ENCODE results near the gene CATSPERE.

DNA sequence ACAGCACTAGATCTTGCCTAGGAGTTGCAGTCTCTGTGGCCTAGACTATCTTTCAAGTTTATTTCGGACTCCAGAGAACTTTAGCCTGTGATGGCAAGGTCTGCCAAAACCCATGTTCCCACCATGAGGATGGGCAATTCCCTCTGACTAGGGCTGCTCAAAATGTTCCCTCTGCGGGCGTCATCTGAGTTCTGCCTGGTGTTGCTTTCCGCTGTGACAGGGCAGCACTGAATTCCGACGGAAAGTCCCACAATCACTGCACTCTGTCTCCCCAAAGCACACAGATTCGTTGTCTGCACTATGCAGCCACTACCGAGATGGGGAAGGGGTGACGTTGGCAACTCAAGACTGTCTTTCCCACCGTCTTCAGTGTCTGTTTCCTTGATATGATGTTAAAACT is 75.2 kb downstream of the CATSPERE start:
- TF ChIP-seq, protein P1, sequence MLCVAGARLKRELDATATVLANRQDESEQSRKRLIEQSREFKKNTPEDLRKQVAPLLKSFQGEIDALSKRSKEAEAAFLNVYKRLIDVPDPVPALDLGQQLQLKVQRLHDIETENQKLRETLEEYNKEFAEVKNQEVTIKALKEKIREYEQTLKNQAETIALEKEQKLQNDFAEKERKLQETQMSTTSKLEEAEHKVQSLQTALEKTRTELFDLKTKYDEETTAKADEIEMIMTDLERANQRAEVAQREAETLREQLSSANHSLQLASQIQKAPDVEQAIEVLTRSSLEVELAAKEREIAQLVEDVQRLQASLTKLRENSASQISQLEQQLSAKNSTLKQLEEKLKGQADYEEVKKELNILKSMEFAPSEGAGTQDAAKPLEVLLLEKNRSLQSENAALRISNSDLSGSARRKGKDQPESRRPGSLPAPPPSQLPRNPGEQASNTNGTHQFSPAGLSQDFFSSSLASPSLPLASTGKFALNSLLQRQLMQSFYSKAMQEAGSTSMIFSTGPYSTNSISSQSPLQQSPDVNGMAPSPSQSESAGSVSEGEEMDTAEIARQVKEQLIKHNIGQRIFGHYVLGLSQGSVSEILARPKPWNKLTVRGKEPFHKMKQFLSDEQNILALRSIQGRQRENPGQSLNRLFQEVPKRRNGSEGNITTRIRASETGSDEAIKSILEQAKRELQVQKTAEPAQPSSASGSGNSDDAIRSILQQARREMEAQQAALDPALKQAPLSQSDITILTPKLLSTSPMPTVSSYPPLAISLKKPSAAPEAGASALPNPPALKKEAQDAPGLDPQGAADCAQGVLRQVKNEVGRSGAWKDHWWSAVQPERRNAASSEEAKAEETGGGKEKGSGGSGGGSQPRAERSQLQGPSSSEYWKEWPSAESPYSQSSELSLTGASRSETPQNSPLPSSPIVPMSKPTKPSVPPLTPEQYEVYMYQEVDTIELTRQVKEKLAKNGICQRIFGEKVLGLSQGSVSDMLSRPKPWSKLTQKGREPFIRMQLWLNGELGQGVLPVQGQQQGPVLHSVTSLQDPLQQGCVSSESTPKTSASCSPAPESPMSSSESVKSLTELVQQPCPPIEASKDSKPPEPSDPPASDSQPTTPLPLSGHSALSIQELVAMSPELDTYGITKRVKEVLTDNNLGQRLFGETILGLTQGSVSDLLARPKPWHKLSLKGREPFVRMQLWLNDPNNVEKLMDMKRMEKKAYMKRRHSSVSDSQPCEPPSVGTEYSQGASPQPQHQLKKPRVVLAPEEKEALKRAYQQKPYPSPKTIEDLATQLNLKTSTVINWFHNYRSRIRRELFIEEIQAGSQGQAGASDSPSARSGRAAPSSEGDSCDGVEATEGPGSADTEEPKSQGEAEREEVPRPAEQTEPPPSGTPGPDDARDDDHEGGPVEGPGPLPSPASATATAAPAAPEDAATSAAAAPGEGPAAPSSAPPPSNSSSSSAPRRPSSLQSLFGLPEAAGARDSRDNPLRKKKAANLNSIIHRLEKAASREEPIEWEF (IDR thresholded peaks at IDR 0.05; ENCODE audit: insufficient replicate concordance, low read depth, low read length), result no peak
- TF ChIP-seq EZH2 (IDR thresholded peaks at IDR 0.05; ENCODE audit: borderline replicate concordance, control insufficient read depth, low read depth, low read length) (no peak), BHLHE40 (IDR thresholded peaks at IDR 0.05; ENCODE audit: borderline replicate concordance in 1 of 2, low read depth in 2 of 2, low read length in 1 of 2) (no peak), POLR2AphosphoS5 (IDR thresholded peaks at IDR 0.05; ENCODE audit: low read length) (no peak), POLR2A (IDR thresholded peaks at IDR 0.05; ENCODE audit: low read depth, low read length) (no peak), EP300 (IDR thresholded peaks at IDR 0.05; ENCODE audit: borderline replicate concordance in 1 of 2, control insufficient read depth in 1 of 2, low read depth in 2 of 2, low read length in 2 of 2) (no peak), NR2C2 (IDR thresholded peaks at IDR 0.05; ENCODE audit: borderline replicate concordance, control insufficient read depth, insufficient read length, low read depth) (no peak), YY1 (IDR thresholded peaks at IDR 0.05; ENCODE audit: low read depth, low read length) (no peak)
- TF ChIP-seq, protein P2, sequence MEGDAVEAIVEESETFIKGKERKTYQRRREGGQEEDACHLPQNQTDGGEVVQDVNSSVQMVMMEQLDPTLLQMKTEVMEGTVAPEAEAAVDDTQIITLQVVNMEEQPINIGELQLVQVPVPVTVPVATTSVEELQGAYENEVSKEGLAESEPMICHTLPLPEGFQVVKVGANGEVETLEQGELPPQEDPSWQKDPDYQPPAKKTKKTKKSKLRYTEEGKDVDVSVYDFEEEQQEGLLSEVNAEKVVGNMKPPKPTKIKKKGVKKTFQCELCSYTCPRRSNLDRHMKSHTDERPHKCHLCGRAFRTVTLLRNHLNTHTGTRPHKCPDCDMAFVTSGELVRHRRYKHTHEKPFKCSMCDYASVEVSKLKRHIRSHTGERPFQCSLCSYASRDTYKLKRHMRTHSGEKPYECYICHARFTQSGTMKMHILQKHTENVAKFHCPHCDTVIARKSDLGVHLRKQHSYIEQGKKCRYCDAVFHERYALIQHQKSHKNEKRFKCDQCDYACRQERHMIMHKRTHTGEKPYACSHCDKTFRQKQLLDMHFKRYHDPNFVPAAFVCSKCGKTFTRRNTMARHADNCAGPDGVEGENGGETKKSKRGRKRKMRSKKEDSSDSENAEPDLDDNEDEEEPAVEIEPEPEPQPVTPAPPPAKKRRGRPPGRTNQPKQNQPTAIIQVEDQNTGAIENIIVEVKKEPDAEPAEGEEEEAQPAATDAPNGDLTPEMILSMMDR (IDR thresholded peaks at IDR 0.05 in 2 of 3, conservative IDR thresholded peaks at IDR 0.05 in 1 of 3; ENCODE audit: control insufficient read depth in 2 of 3, extremely low read depth in 1 of 3, insufficient read depth in 1 of 3, low read depth in 3 of 3, low read length in 3 of 3), result no peak
- TF ChIP-seq, protein P3, sequence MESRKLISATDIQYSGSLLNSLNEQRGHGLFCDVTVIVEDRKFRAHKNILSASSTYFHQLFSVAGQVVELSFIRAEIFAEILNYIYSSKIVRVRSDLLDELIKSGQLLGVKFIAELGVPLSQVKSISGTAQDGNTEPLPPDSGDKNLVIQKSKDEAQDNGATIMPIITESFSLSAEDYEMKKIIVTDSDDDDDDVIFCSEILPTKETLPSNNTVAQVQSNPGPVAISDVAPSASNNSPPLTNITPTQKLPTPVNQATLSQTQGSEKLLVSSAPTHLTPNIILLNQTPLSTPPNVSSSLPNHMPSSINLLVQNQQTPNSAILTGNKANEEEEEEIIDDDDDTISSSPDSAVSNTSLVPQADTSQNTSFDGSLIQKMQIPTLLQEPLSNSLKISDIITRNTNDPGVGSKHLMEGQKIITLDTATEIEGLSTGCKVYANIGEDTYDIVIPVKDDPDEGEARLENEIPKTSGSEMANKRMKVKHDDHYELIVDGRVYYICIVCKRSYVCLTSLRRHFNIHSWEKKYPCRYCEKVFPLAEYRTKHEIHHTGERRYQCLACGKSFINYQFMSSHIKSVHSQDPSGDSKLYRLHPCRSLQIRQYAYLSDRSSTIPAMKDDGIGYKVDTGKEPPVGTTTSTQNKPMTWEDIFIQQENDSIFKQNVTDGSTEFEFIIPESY (IDR thresholded peaks at IDR 0.05), result no peak
- TF ChIP-seq, protein P4, sequence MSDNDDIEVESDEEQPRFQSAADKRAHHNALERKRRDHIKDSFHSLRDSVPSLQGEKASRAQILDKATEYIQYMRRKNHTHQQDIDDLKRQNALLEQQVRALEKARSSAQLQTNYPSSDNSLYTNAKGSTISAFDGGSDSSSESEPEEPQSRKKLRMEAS (IDR thresholded peaks at IDR 0.05; ENCODE audit: low read depth, low read length), result no peak
- TF ChIP-seq, protein P5, sequence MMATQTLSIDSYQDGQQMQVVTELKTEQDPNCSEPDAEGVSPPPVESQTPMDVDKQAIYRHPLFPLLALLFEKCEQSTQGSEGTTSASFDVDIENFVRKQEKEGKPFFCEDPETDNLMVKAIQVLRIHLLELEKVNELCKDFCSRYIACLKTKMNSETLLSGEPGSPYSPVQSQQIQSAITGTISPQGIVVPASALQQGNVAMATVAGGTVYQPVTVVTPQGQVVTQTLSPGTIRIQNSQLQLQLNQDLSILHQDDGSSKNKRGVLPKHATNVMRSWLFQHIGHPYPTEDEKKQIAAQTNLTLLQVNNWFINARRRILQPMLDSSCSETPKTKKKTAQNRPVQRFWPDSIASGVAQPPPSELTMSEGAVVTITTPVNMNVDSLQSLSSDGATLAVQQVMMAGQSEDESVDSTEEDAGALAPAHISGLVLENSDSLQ (IDR thresholded peaks at IDR 0.05), result no peak
- TF ChIP-seq, protein P6, sequence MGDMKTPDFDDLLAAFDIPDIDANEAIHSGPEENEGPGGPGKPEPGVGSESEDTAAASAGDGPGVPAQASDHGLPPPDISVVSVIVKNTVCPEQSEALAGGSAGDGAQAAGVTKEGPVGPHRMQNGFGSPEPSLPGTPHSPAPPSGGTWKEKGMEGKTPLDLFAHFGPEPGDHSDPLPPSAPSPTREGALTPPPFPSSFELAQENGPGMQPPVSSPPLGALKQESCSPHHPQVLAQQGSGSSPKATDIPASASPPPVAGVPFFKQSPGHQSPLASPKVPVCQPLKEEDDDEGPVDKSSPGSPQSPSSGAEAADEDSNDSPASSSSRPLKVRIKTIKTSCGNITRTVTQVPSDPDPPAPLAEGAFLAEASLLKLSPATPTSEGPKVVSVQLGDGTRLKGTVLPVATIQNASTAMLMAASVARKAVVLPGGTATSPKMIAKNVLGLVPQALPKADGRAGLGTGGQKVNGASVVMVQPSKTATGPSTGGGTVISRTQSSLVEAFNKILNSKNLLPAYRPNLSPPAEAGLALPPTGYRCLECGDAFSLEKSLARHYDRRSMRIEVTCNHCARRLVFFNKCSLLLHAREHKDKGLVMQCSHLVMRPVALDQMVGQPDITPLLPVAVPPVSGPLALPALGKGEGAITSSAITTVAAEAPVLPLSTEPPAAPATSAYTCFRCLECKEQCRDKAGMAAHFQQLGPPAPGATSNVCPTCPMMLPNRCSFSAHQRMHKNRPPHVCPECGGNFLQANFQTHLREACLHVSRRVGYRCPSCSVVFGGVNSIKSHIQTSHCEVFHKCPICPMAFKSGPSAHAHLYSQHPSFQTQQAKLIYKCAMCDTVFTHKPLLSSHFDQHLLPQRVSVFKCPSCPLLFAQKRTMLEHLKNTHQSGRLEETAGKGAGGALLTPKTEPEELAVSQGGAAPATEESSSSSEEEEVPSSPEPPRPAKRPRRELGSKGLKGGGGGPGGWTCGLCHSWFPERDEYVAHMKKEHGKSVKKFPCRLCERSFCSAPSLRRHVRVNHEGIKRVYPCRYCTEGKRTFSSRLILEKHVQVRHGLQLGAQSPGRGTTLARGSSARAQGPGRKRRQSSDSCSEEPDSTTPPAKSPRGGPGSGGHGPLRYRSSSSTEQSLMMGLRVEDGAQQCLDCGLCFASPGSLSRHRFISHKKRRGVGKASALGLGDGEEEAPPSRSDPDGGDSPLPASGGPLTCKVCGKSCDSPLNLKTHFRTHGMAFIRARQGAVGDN (IDR thresholded peaks at IDR 0.05), result no peak
- TF ChIP-seq, protein P7, sequence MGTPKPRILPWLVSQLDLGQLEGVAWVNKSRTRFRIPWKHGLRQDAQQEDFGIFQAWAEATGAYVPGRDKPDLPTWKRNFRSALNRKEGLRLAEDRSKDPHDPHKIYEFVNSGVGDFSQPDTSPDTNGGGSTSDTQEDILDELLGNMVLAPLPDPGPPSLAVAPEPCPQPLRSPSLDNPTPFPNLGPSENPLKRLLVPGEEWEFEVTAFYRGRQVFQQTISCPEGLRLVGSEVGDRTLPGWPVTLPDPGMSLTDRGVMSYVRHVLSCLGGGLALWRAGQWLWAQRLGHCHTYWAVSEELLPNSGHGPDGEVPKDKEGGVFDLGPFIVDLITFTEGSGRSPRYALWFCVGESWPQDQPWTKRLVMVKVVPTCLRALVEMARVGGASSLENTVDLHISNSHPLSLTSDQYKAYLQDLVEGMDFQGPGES (IDR thresholded peaks at IDR 0.05), result no peak

All from GM12878 (cell line).